ENCODE data around the gene ATRIP. TPM values are rescaled to one million over a fixed set of nuclear protein-coding genes. Genes with fewer than 3 reads are reported as not detected.

The ATRIP gene
- total and polyA plus RNA-seq, 10 of the 15 experiments (the other 5 are each of a cell fraction or from before 2014, with no cell fraction given) = 1.4 to 16.0 (median 10.1) TPM

DNA sequence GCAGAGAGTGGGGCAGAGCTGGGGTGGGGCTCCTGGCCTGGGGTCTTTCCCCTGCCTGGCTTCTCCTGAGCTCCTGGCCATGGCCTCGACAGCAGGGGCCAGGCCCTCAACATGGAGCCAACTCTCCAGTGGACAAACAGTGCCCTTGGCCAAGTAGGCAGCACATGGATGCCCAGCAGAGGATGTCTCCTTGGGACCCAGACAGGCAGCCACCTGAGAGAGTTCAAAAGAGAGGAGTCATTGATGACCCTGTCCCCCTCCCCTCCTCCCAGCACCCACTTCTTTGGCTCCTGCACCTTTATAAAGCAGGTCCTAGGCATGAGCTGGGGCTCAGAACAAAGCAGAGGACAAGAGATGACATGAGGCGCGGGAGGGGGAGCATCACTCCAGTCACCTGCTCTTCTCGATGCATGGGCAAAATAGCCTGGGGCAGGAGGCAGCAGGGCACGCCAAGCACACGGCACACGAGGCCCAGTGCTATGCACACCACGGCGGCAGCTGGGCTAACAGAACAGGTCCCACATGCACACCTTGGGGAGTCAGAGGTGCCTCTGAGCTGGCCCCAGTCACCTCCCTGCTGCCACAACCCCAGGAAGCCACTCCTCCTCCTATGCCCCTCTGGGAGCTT lies 30.0 kb downstream of the ATRIP start (continued):
- TF ChIP-seq PRDM15 (CRISPR knock-in tag; IDR thresholded peaks at IDR 0.05) (no peak), ATF2 (IDR thresholded peaks at IDR 0.05; ENCODE audit: low read length) (no peak), TBL1XR1 (IDR thresholded peaks at IDR 0.05; ENCODE audit: low read depth, low read length) (no peak), EP300 (IDR thresholded peaks at IDR 0.05; ENCODE audit: borderline replicate concordance in 1 of 2, control insufficient read depth in 1 of 2, low read depth in 2 of 2, low read length in 2 of 2) (no peak), FOS (IDR thresholded peaks at IDR 0.05; ENCODE audit: borderline replicate concordance, extremely low read depth, insufficient read length) (no peak)
- TF ChIP-seq, protein P1, sequence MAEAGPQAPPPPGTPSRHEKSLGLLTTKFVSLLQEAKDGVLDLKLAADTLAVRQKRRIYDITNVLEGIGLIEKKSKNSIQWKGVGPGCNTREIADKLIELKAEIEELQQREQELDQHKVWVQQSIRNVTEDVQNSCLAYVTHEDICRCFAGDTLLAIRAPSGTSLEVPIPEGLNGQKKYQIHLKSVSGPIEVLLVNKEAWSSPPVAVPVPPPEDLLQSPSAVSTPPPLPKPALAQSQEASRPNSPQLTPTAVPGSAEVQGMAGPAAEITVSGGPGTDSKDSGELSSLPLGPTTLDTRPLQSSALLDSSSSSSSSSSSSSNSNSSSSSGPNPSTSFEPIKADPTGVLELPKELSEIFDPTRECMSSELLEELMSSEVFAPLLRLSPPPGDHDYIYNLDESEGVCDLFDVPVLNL (IDR thresholded peaks at IDR 0.05; ENCODE audit: low read depth, low read length) = no peak
- TF ChIP-seq, protein P2, sequence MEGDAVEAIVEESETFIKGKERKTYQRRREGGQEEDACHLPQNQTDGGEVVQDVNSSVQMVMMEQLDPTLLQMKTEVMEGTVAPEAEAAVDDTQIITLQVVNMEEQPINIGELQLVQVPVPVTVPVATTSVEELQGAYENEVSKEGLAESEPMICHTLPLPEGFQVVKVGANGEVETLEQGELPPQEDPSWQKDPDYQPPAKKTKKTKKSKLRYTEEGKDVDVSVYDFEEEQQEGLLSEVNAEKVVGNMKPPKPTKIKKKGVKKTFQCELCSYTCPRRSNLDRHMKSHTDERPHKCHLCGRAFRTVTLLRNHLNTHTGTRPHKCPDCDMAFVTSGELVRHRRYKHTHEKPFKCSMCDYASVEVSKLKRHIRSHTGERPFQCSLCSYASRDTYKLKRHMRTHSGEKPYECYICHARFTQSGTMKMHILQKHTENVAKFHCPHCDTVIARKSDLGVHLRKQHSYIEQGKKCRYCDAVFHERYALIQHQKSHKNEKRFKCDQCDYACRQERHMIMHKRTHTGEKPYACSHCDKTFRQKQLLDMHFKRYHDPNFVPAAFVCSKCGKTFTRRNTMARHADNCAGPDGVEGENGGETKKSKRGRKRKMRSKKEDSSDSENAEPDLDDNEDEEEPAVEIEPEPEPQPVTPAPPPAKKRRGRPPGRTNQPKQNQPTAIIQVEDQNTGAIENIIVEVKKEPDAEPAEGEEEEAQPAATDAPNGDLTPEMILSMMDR (IDR thresholded peaks at IDR 0.05 in 2 of 3, conservative IDR thresholded peaks at IDR 0.05 in 1 of 3; ENCODE audit: control insufficient read depth in 2 of 3, extremely low read depth in 1 of 3, insufficient read depth in 1 of 3, low read depth in 3 of 3, low read length in 3 of 3) = no peak

Measured in GM12878 (cell line).